NT2/D1 (cell line): Measurements from ENCODE around the gene C1QTNF5.

Source experiments
- DNase-seq: peaks from one replicate; pipeline ENCODE4 v3.0.0-alpha.2; 2011; ENCODE audit warnings: low read depth, low spot score
- H3K27me3 ChIP-seq: 2 replicates; pipeline ENCODE4 v1.6.0; 2011; ENCODE audit warnings: mild to moderate bottlenecking; ENCODE audit not compliant: insufficient read length, insufficient read depth
- H3K36me3 ChIP-seq: 2 replicates; pipeline ENCODE4 v1.6.1; 2011; ENCODE audit warnings: mild to moderate bottlenecking, low read length, mixed read lengths; ENCODE audit not compliant: insufficient read depth, insufficient read length
- H3K4me1 ChIP-seq: 2 replicates; pipeline ENCODE4 v1.5.1; 2011; ENCODE audit not compliant: insufficient read depth, insufficient read length
- H3K4me3 ChIP-seq: 2 replicates; pipeline ENCODE4 v1.5.1; 2011; ENCODE audit warnings: low read depth; ENCODE audit not compliant: insufficient read length
- H3K9ac ChIP-seq: 2 replicates; pipeline ENCODE4 v1.6.0; 2011; ENCODE audit warnings: low read depth; ENCODE audit not compliant: insufficient read length
- H3K9me3 ChIP-seq: 2 replicates; pipeline ENCODE4 v1.5.1; 2011; ENCODE audit warnings: mild to moderate bottlenecking, low read length; ENCODE audit not compliant: insufficient read depth
- SUZ12 ChIP-seq: IDR thresholded peaks from 2 replicates; pipeline ENCODE4 v1.6.1; 2011; ENCODE audit not compliant: insufficient read length, insufficient read depth; ENCODE audit errors: extremely low read depth
- YY1 ChIP-seq: IDR thresholded peaks from 2 replicates; pipeline ENCODE4 v1.6.1; 2011; ENCODE audit not compliant: insufficient read length, insufficient read depth
- ZNF274 ChIP-seq: IDR thresholded peaks from 2 replicates; pipeline ENCODE4 v1.6.1; 2011; ENCODE audit warnings: mild to moderate bottlenecking, low read depth, low read length

The C1QTNF5 gene

DNA sequence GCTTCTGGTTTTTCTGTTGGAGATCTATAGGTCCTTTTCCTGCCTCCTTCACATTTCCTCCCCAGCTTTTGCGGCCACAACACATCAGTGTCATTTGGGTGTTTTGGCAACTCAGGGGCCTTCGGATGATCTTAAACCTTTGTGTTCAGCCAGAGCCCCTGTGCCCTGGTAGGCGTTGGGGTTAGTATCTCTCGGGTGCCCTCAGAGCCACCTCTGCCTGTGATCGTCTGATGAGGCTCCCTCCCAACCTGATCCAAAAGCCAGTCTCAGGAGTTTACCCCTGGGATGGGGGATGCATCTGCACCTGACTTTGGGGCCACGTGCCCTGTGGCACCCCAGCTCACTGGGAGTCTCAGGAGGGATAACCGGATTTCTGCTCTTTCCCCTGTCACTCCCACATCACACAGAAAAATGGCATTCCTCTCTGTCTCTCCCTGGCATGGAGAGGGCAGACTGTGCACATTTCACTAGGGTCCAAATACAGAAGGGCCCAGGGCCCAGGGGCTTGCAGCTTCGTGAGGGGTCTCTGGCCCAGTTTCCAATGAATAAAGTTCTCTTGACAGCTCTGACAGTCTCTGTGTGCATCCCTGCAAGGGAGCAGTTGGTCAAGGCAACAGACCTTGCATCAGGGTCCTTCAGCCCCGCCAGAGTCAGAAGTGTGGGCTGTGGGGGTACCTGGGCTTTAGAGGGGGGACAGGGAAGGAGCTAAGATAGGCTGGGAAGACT is 3.8 kb downstream of the C1QTNF5 start:
- Histone ChIP-seq H3K27me3 (peaks cover 19% of the 10 kb centered on the region), H3K9me3 (no peaks in the 10 kb centered on the region), H3K9ac (peak overlapping the region; percentile 68), H3K36me3 (peaks cover 20% of the 10 kb centered on the region), H3K4me1 (peaks cover 29% of the 10 kb centered on the region), H3K4me3 (peak overlapping the region; percentile 19)
- DNase-seq = no peak
- TF ChIP-seq YY1 (no peak), ZNF274 (no peak), SUZ12 (no peak)

GRCh38 chr11:119335655-119336543 is 4.8 kb downstream of the C1QTNF5 start:
- peak overlapping the region; percentile 93 for H3K4me3 ChIP-seq

DNA sequence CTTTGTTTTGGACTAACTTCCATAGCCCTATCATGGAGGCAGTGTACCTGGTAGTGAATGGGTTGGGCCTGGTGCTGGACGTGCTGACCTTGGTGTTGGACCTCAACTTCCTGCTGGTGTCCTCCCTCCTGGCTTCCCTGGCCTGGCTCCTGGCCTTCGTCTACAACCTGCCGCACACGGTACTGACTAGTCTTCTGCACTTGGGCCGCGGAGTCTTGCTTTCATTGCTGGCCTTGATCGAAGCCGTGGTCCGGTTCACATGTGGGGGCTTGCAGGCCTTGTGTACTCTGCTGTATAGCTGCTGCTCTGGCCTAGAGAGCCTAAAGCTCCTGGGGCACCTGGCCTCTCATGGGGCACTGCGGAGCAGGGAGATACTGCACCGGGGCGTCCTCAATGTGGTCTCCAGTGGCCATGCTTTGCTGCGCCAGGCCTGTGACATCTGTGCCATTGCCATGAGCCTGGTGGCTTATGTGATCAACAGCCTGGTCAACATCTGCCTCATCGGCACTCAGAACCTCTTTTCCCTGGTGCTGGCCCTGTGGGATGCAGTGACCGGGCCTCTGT is 5.5 kb downstream of the C1QTNF5 start:
- DNase-seq = no peak
- Histone ChIP-seq H3K9me3 (no peaks in the 10 kb centered on the region), H3K4me3 (peak overlapping the region; percentile 93), H3K4me1 (peaks cover 25% of the 10 kb centered on the region), H3K36me3 (peaks cover 20% of the 10 kb centered on the region), H3K27me3 (peaks cover 2% of the 10 kb centered on the region), H3K9ac (peak overlapping the region; percentile 97)
- no peak for TF ChIP-seq SUZ12
- TF ChIP-seq YY1 = no peak
- no peak for TF ChIP-seq ZNF274

More at GRCh38 chr11:119335655-119336543, 4.8 kb downstream of the C1QTNF5 start:
- Histone ChIP-seq H3K36me3 (peaks cover 20% of the 10 kb centered on the region), H3K4me1 (peaks cover 26% of the 10 kb centered on the region), H3K9me3 (no peaks in the 10 kb centered on the region), H3K27me3 (peaks cover 9% of the 10 kb centered on the region), H3K9ac (peak overlapping the region; percentile 97)
- TF ChIP-seq YY1 = no peak
- no peak for TF ChIP-seq ZNF274
- no peak for TF ChIP-seq SUZ12
- DNase-seq = no peak

DNA sequence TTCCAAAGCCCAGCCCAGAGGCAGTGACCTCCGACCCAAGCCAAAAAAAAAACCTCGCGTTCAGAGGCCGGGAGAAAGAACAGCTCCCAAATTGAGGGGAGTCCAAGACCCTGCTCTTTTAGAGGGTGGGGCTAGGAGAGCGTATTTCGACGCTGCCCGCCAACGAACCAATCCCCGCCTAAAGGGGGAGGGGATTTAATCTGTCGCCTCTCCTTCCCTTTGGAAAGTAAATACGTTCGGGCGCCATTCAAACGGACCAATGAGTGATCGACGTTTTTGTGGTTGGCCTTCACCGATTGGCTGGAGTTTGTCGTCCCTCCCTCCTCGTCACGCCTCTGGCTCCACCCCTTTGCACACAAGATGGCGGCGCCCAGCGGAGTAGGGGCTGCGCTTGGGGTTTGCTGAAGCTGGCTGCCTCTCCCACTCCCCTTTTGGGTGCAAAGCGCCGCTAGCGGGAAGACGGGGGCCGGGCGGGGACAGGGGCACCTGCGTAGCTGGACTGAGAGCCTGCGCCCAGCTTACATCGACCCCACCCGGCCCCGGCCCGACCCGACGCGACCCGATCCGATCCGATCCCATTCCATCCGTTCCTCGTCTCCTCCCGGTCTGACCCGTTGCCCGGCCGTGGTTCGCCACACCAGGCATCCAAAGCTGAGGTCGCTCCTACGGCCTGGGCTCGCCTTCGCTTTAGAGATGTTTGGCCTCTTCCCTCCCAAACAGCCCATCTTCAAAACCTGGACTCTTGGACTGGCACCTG is 6.3 kb downstream of the C1QTNF5 start, which contains the start of gene RNF26:
Gene RNF26, plus strand, starts transcription at position 354 of the 757 bp plus-strand sequence. CDS start 596 bp downstream, outside the sequence.
- TF ChIP-seq ZNF274 (no peak), YY1 (peak; percentile 84), SUZ12 (no peak)
- H3K4me3 ChIP-seq = peak within 1 kb of the TSS; percentile 93
- peak; percentile 98 for DNase-seq
- no peaks in the 10 kb centered on the region for H3K9me3 ChIP-seq
- no peaks in the 10 kb centered on the region for H3K27me3 ChIP-seq
- peak within 1 kb of the TSS; percentile 97 for H3K9ac ChIP-seq
- H3K4me1 ChIP-seq = peaks cover 25% of the 10 kb centered on the region
- peaks cover 20% of the 10 kb centered on the region for H3K36me3 ChIP-seq

GRCh38 chr11:119332111-119332765 is 8.4 kb downstream of the C1QTNF5 start:
- H3K36me3 ChIP-seq = peaks cover 20% of the 10 kb centered on the region
- peaks cover 18% of the 10 kb centered on the region for H3K4me1 ChIP-seq
- H3K4me3 ChIP-seq = no peak overlapping the region
- TF ChIP-seq SUZ12 (no peak), ZNF274 (no peak), YY1 (no peak)
- DNase-seq = no peak
- H3K9me3 ChIP-seq = no peaks in the 10 kb centered on the region
- no peaks in the 10 kb centered on the region for H3K27me3 ChIP-seq
- no peak overlapping the region for H3K9ac ChIP-seq

GRCh38 chr11:119330237-119330636 is 10.4 kb downstream of the C1QTNF5 start:
- TF ChIP-seq YY1 = no peak
- no peak for TF ChIP-seq SUZ12
- no peak for TF ChIP-seq ZNF274
- H3K4me1 ChIP-seq = peaks cover 5% of the 10 kb centered on the region
- DNase-seq = no peak
- peaks cover 3% of the 10 kb centered on the region for H3K36me3 ChIP-seq
- no peaks in the 10 kb centered on the region for H3K9me3 ChIP-seq
- no peak overlapping the region for H3K4me3 ChIP-seq
- H3K9ac ChIP-seq = no peak overlapping the region
- no peaks in the 10 kb centered on the region for H3K27me3 ChIP-seq
